ENCODE results near the gene CARD8. TPM values are rescaled to one million over a fixed set of nuclear protein-coding genes. Genes with fewer than 3 reads are reported as not detected.

The CARD8 gene
- total RNA-seq, 2 experiments from 2014 or later: 123 to 125 TPM

Other genes with a start within 250 kb of the CARD8 start
- gene CABP5, start 211.8 kb downstream of the CARD8 start, total RNA-seq: not detected
- 1 to 10 TPM; 1.9 to 3.4 TPM for gene PLA2G4C, start 145.1 kb downstream of the CARD8 start, total RNA-seq
- 100 to 1,000 TPM; 136 TPM for gene LIG1, start 85.6 kb downstream of the CARD8 start, total RNA-seq
- gene ZSWIM9, start 85.2 kb downstream of the CARD8 start, total RNA-seq: 1 to 10 TPM; 8.7 to 9.1 TPM
- under 1 TPM; 0.21 to 0.38 TPM for gene ZNF114, start 14.2 kb upstream of the CARD8 start, total RNA-seq
- 100 to 1,000 TPM; 227 to 244 TPM for gene EMP3, start 69.6 kb upstream of the CARD8 start, total RNA-seq
- gene TMEM143, start 108.0 kb upstream of the CARD8 start, total RNA-seq: 10 to 100 TPM; 12.7 to 14.1 TPM
- not detected for gene SYNGR4, start 108.5 kb upstream of the CARD8 start, total RNA-seq
- 10 to 100 TPM; 78.5 to 80.5 TPM for gene KDELR1, start 135.6 kb upstream of the CARD8 start, total RNA-seq
- gene GRIN2D, start 137.8 kb upstream of the CARD8 start, total RNA-seq: under 1 TPM; 0.15 to 0.17 TPM
- gene GRWD1, start 190.1 kb upstream of the CARD8 start, total RNA-seq: 100 to 1,000 TPM in 1 of 2 experiments, 10 to 100 TPM in 1; 98.5 to 102 TPM
- 1 to 10 TPM; 1.6 TPM for gene KCNJ14, start 199.7 kb upstream of the CARD8 start, total RNA-seq
- gene CYTH2, start 213.5 kb upstream of the CARD8 start, total RNA-seq: 10 to 100 TPM; 23.1 to 25.9 TPM